Measurements from ENCODE around the gene GMDS.
"Not testable (repeated sequence)": the region's sequence is repeated elsewhere in the genome, so short reads cannot be mapped to it uniquely, and the experiment has no call there.

GMDS gene

GRCh38 chr6:1764397-1764987 is 480.9 kb downstream of the GMDS start:
- TF ChIP-seq POLR2AphosphoS5 (IDR thresholded peaks at IDR 0.05; ENCODE audit: low read depth, low read length): no peak
- TF ChIP-seq POLR2A (IDR thresholded peaks at IDR 0.05; ENCODE audit: low read depth, low read length): no peak
- TF ChIP-seq TAF1 (IDR thresholded peaks at IDR 0.05; ENCODE audit: borderline replicate concordance, low read depth, low read length): no peak
- no peak for DNase-seq (ENCODE audit: insufficient read length)
- no peak for FAIRE-seq

DNA sequence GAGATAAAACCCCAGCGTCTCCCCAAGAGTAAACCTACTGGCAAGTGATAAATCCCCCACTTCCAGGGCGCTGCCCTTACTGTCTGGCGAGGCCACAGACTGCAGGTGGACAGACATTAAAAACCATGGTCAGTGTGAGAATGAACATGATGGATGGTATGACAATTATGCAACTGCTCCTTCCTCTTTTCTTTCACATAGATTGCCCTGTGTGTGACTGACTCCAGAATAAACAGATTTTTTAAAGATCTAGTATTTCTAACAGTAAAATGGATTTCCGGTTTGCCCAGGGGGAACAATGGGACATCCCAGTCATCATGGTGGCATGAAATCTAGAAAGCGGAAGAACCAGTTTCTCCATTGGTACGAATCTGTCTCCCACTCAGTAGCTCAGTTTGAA is 482.0 kb downstream of the GMDS start:
- DNase-seq (ENCODE audit: insufficient read length) (no peak), FAIRE-seq (no peak)
- TF ChIP-seq POLR2AphosphoS5 (IDR thresholded peaks at IDR 0.05; ENCODE audit: low read depth, low read length) (no peak), POLR2A (IDR thresholded peaks at IDR 0.05; ENCODE audit: low read depth, low read length) (no peak), TAF1 (IDR thresholded peaks at IDR 0.05; ENCODE audit: borderline replicate concordance, low read depth, low read length) (no peak)

GRCh38 chr6:1762203-1762602 is 483.2 kb downstream of the GMDS start:
- TF ChIP-seq TAF1 (IDR thresholded peaks at IDR 0.05; ENCODE audit: borderline replicate concordance, low read depth, low read length) (no peak), POLR2A (IDR thresholded peaks at IDR 0.05; ENCODE audit: low read depth, low read length) (no peak), POLR2AphosphoS5 (IDR thresholded peaks at IDR 0.05; ENCODE audit: low read depth, low read length) (no peak)
- DNase-seq (ENCODE audit: insufficient read length) (no peak), FAIRE-seq (no peak)

- FAIRE-seq: no peak
These were observed 483.9 kb downstream of the GMDS start for GRCh38 chr6:1761477-1761877.

DNA sequence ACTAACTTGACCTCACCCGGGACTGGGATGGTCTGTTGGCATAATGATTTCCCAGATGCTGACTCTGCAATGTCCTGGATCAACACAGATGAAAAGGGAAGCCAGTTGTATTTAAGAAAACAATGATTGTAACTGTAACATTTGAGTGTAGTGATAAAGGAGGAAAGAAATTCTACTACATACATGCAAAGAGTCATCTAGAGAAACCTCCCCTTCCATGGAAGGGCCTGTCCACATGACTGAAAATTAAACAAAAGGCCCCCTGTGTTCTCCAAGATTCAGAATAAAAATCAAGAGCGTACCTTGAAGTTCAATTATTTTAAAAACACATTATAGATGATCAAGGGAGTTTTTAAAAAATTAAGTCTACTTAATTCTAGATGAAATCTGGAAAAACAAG is 484.5 kb downstream of the GMDS start:
- FAIRE-seq: no peak
- TF ChIP-seq POLR2AphosphoS5 (IDR thresholded peaks at IDR 0.05; ENCODE audit: low read depth, low read length): no peak
- TF ChIP-seq TAF1 (IDR thresholded peaks at IDR 0.05; ENCODE audit: borderline replicate concordance, low read depth, low read length): no peak
- TF ChIP-seq POLR2A (IDR thresholded peaks at IDR 0.05; ENCODE audit: low read depth, low read length): no peak
- DNase-seq (ENCODE audit: insufficient read length): no peak

More at GRCh38 chr6:1761477-1761877, 483.9 kb downstream of the GMDS start:
- TF ChIP-seq POLR2A (IDR thresholded peaks at IDR 0.05; ENCODE audit: low read depth, low read length) (no peak), POLR2AphosphoS5 (IDR thresholded peaks at IDR 0.05; ENCODE audit: low read depth, low read length) (no peak), TAF1 (IDR thresholded peaks at IDR 0.05; ENCODE audit: borderline replicate concordance, low read depth, low read length) (no peak)
- no peak for DNase-seq (ENCODE audit: insufficient read length)

DNA sequence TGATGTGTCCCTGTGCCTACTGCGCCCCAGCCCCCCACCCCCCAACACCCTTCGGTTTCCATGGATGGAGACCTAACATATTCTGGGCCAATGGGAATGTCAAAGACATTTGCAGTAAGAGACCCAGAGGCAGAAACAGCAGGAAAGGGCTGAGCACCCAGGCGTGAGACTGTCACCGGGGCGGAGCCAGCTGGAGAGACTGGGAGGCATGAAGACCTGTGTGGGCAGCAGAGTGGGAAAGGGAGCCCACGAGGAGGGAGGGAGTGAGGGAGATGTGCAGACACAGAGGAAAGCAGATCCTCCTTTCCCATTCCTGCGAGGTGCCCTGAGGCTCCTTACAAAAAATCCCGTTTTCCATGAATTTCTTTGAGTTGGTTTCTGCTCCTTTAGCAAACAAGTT is 485.5 kb downstream of the GMDS start:
- TF ChIP-seq POLR2A (IDR thresholded peaks at IDR 0.05; ENCODE audit: low read depth, low read length) (no peak), TAF1 (IDR thresholded peaks at IDR 0.05; ENCODE audit: borderline replicate concordance, low read depth, low read length) (no peak), POLR2AphosphoS5 (IDR thresholded peaks at IDR 0.05; ENCODE audit: low read depth, low read length) (no peak)
- DNase-seq (ENCODE audit: insufficient read length) (no peak), FAIRE-seq (no peak)

GRCh38 chr6:1758076-1758679 is 487.2 kb downstream of the GMDS start:
- no peak for DNase-seq (ENCODE audit: insufficient read length)
- no peak for TF ChIP-seq POLR2AphosphoS5 (IDR thresholded peaks at IDR 0.05; ENCODE audit: low read depth, low read length)
- no peak for TF ChIP-seq POLR2A (IDR thresholded peaks at IDR 0.05; ENCODE audit: low read depth, low read length)
- no peak for TF ChIP-seq TAF1 (IDR thresholded peaks at IDR 0.05; ENCODE audit: borderline replicate concordance, low read depth, low read length)
- no peak for FAIRE-seq

GRCh38 chr6:1757131-1757530 is 488.3 kb downstream of the GMDS start:
- DNase-seq (ENCODE audit: insufficient read length): no peak
- TF ChIP-seq POLR2A (IDR thresholded peaks at IDR 0.05; ENCODE audit: low read depth, low read length) (no peak), POLR2AphosphoS5 (IDR thresholded peaks at IDR 0.05; ENCODE audit: low read depth, low read length) (no peak), TAF1 (IDR thresholded peaks at IDR 0.05; ENCODE audit: borderline replicate concordance, low read depth, low read length) (no peak)
- FAIRE-seq: no peak

DNA sequence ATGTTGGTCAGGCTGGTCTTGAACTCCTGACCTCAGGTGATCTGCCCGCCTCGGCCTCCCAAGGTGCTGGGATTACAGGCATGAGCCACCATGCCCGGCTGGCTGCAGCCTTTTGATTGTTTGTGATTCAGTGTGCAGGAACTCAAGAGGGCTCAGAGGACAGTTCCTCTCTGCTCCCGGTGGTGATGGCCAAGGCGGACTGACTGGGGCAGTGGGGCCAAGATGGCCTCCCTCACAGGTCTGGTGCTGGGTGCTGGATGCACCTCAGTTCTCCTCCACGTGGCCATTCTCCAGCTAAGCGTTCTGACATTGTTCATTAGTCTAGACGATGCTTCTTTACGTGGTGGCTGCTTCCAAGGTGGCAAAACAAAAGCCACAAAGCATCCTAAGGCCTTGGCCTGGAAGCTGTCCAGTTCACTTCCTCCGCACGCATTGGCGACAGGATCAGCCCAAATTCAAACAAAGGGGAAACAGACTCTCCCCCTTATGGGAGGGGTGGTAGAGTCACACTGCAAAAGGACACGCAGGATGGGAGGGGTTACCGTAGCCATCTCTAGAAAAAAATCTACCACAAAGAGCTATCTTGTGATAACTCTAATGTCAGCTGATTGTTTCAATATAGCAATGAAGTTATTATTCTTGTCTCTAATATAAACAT is 488.8 kb downstream of the GMDS start:
- FAIRE-seq (no peak), DNase-seq (ENCODE audit: insufficient read length) (no peak)

GRCh38 chr6:1751063-1751462 is 494.3 kb downstream of the GMDS start:
- FAIRE-seq; DNase-seq (ENCODE audit: insufficient read length): not testable (repeated sequence)

More for the DNA sequence above, 488.8 kb downstream of the GMDS start:
- no peak for TF ChIP-seq POLR2A (IDR thresholded peaks at IDR 0.05; ENCODE audit: low read depth, low read length)
- TF ChIP-seq TAF1 (IDR thresholded peaks at IDR 0.05; ENCODE audit: borderline replicate concordance, low read depth, low read length): no peak
- no peak for TF ChIP-seq POLR2AphosphoS5 (IDR thresholded peaks at IDR 0.05; ENCODE audit: low read depth, low read length)

- DNase-seq (ENCODE audit: insufficient read length): no peak
- TF ChIP-seq POLR2A (IDR thresholded peaks at IDR 0.05; ENCODE audit: low read depth, low read length) (no peak), POLR2AphosphoS5 (IDR thresholded peaks at IDR 0.05; ENCODE audit: low read depth, low read length) (no peak), TAF1 (IDR thresholded peaks at IDR 0.05; ENCODE audit: borderline replicate concordance, low read depth, low read length) (no peak)
- FAIRE-seq: no peak
These were observed 496.4 kb downstream of the GMDS start for GRCh38 chr6:1749041-1749440.

DNA sequence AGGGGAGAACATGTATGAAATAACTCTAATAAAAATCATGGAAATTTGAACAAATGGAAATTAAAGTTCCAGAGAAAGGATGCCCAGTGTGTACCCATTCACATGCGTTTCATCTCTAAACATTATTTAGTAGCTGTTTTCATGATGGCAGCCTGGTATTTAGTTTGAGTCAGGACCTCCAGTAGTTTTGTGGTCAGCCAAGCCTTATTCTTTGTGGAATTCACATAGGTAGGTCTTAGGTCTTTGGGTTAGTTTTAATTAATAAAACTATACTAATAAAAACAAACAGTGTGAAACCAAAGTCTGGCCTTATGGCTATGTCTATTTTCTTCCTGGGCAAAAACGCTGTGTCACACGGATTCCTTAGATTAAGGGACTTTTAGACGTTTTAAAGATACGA is 497.9 kb downstream of the GMDS start:
- no peak for TF ChIP-seq POLR2A (IDR thresholded peaks at IDR 0.05; ENCODE audit: low read depth, low read length)
- TF ChIP-seq POLR2AphosphoS5 (IDR thresholded peaks at IDR 0.05; ENCODE audit: low read depth, low read length): no peak
- no peak for TF ChIP-seq TAF1 (IDR thresholded peaks at IDR 0.05; ENCODE audit: borderline replicate concordance, low read depth, low read length)
- no peak for FAIRE-seq
- no peak for DNase-seq (ENCODE audit: insufficient read length)

Data from GM12892 (cell line).